ENCODE results near the gene OR52N1. TPM values are rescaled to one million over a fixed set of nuclear protein-coding genes. Genes with fewer than 3 reads are reported as not detected.

OR52N1 gene
- total RNA-seq, 1 experiment from 2014 or later, result not detected

- TF ChIP-seq CTCF (IDR thresholded peaks at IDR 0.05; ENCODE audit: unreplicated experiment), result no peak
- H3K27me3 Mint-ChIP-seq (ENCODE audit: unreplicated experiment), result no peaks in the 10 kb centered on the region
- H3K4me3 Mint-ChIP-seq (ENCODE audit: low read depth, unreplicated experiment), result no peak overlapping the region
- no TSS peak for BruUV-seq (replicated peaks)
- no peak overlapping the region for H3K27ac Mint-ChIP-seq (ENCODE audit: unreplicated experiment)
- no peaks in the 10 kb centered on the region for H3K9me3 Mint-ChIP-seq (ENCODE audit: low read depth, unreplicated experiment)
- H3K36me3 Mint-ChIP-seq (ENCODE audit: insufficient read depth, unreplicated experiment), result no peaks in the 10 kb centered on the region
- DNase-seq, result no peak
- H3K4me1 Mint-ChIP-seq (ENCODE audit: low read depth, unreplicated experiment), result no peaks in the 10 kb centered on the region
- CTCF ChIA-PET, result interaction anchor here (1.4 kb wide), 1 partner anchor 9 kb away, joined by 6 read pairs; the partner anchor contains the start of gene OR52N2
- intact Hi-C loops (cut with micrococcal nuclease; ENCODE audit: unreplicated experiment), result no loop called here
Measured at GRCh38 chr11:5818245-5818886, 27.3 kb upstream of the OR52N1 start.

GRCh38 chr11:5815534-5815933 is 24.5 kb upstream of the OR52N1 start:
- Mint-ChIP-seq H3K4me1 (ENCODE audit: low read depth, unreplicated experiment) (no peaks in the 10 kb centered on the region), H3K4me3 (ENCODE audit: low read depth, unreplicated experiment) (no peak overlapping the region), H3K36me3 (ENCODE audit: insufficient read depth, unreplicated experiment) (no peaks in the 10 kb centered on the region), H3K27me3 (ENCODE audit: unreplicated experiment) (no peaks in the 10 kb centered on the region), H3K27ac (ENCODE audit: unreplicated experiment) (no peak overlapping the region), H3K9me3 (ENCODE audit: low read depth, unreplicated experiment) (no peaks in the 10 kb centered on the region)
- no peak for DNase-seq
- intact Hi-C loops (cut with micrococcal nuclease; ENCODE audit: unreplicated experiment), result no loop called here
- CTCF ChIA-PET, result no interaction called here
- TF ChIP-seq CTCF (IDR thresholded peaks at IDR 0.05; ENCODE audit: unreplicated experiment), result no peak
- no TSS peak for BruUV-seq (replicated peaks)

GRCh38 chr11:5809905-5810795 is 19.1 kb upstream of the OR52N1 start:
- no peak for TF ChIP-seq CTCF (IDR thresholded peaks at IDR 0.05; ENCODE audit: unreplicated experiment)

GRCh38 chr11:5809122-5809519 is 18.1 kb upstream of the OR52N1 start:
- intact Hi-C loops (cut with micrococcal nuclease; ENCODE audit: unreplicated experiment), result loop anchor here (5.0 kb wide), 3 partner anchors 212 to 1182 kb away; partner anchors contain the start of genes OR51M1 and TRIM6
- Mint-ChIP-seq H3K4me3 (ENCODE audit: low read depth, unreplicated experiment) (peak overlapping the region; percentile 81), H3K4me1 (ENCODE audit: low read depth, unreplicated experiment) (peaks cover 12% of the 10 kb centered on the region), H3K27me3 (ENCODE audit: unreplicated experiment) (peaks cover 43% of the 10 kb centered on the region), H3K27ac (ENCODE audit: unreplicated experiment) (peak overlapping the region; percentile 38), H3K9me3 (ENCODE audit: low read depth, unreplicated experiment) (no peaks in the 10 kb centered on the region), H3K36me3 (ENCODE audit: insufficient read depth, unreplicated experiment) (peaks cover 9% of the 10 kb centered on the region)
- DNase-seq, result no peak
- CTCF ChIA-PET, result interaction anchor here (0.7 to 1.8 kb wide), 6 partner anchors 9 to 554 kb away, joined by 3 to 8 read pairs (median 6); partner anchors contain the start of gene TRIM5
- TF ChIP-seq CTCF (IDR thresholded peaks at IDR 0.05; ENCODE audit: unreplicated experiment), result no peak
- BruUV-seq (replicated peaks), result no TSS peak

More at GRCh38 chr11:5809905-5810795, 19.1 kb upstream of the OR52N1 start:
- no TSS peak for BruUV-seq (replicated peaks)
- CTCF ChIA-PET, result interaction anchor here (0.8 to 1.8 kb wide), 4 partner anchors 8 to 553 kb away, joined by 3 to 6 read pairs (median 6); no protein-coding TSS in a partner anchor
- peaks cover 35% of the 10 kb centered on the region for H3K27me3 Mint-ChIP-seq (ENCODE audit: unreplicated experiment)
- no peak for DNase-seq
- peaks cover 9% of the 10 kb centered on the region for H3K36me3 Mint-ChIP-seq (ENCODE audit: insufficient read depth, unreplicated experiment)
- intact Hi-C loops (cut with micrococcal nuclease; ENCODE audit: unreplicated experiment), result loop anchor here (5.0 kb wide), 3 partner anchors 213 to 1183 kb away; partner anchors contain the start of genes OR51M1 and TRIM6
- H3K4me3 Mint-ChIP-seq (ENCODE audit: low read depth, unreplicated experiment), result no peak overlapping the region
- H3K9me3 Mint-ChIP-seq (ENCODE audit: low read depth, unreplicated experiment), result no peaks in the 10 kb centered on the region
- H3K4me1 Mint-ChIP-seq (ENCODE audit: low read depth, unreplicated experiment), result peaks cover 12% of the 10 kb centered on the region
- no peak overlapping the region for H3K27ac Mint-ChIP-seq (ENCODE audit: unreplicated experiment)

Data from Calu3 (cell line).